Measurements from ENCODE around the gene PAMR1. TPM values are rescaled to one million over a fixed set of nuclear protein-coding genes. Genes with fewer than 3 reads are reported as not detected.
"Not testable (repeated sequence)": the region's sequence is repeated elsewhere in the genome, so short reads cannot be mapped to it uniquely, and the experiment has no call there.

Gene PAMR1
- total RNA-seq, 6 experiments from 2014 or later: 2.0 to 4.2 (median 2.8) TPM

- no peaks in the 10 kb centered on the region for H3K27me3 ChIP-seq
- intact Hi-C loops (cut with DNase I): no loop called here
These were observed 1.6 kb downstream of the PAMR1 start for GRCh38 chr11:35523861-35524260.

DNA sequence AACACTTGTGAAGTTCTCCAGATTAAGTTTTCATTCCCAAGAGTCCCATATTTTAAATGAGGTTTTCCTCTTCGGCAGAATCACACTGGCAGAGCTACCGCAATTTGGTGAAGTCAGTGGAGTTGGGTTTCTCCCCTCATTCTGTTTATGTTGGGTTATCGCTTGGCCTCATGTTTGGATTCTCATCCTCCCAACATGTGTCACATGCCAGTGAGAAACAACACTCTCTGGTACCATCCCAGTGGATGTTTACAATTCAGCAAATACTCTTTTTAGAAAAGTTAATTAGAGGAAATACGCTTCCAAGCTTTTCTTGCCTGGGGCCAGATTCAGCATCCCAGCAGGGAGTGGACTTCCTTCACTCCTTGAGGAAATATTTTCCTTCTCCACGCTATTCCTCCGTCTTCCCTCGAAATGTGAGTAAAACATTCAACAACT lies 2.1 kb downstream of the PAMR1 start:
- H3K4me3 ChIP-seq: no peak overlapping the region
- intact Hi-C loops (cut with DNase I): no loop called here
- no peaks in the 10 kb centered on the region for H3K36me3 ChIP-seq
- no peaks in the 10 kb centered on the region for H3K4me1 ChIP-seq
- 31% methylated on average over 7 of the region's 7 CpGs for WGBS (ENCODE audit: insufficient coverage, low coverage, low lambda C conversion rate, missing lambda C conversion rate)
- DNase-seq (no peak), ATAC-seq (no peak)
- no peak for TF ChIP-seq POLR2A (IDR thresholded peaks at IDR 0.05)
- TF ChIP-seq, protein P1, sequence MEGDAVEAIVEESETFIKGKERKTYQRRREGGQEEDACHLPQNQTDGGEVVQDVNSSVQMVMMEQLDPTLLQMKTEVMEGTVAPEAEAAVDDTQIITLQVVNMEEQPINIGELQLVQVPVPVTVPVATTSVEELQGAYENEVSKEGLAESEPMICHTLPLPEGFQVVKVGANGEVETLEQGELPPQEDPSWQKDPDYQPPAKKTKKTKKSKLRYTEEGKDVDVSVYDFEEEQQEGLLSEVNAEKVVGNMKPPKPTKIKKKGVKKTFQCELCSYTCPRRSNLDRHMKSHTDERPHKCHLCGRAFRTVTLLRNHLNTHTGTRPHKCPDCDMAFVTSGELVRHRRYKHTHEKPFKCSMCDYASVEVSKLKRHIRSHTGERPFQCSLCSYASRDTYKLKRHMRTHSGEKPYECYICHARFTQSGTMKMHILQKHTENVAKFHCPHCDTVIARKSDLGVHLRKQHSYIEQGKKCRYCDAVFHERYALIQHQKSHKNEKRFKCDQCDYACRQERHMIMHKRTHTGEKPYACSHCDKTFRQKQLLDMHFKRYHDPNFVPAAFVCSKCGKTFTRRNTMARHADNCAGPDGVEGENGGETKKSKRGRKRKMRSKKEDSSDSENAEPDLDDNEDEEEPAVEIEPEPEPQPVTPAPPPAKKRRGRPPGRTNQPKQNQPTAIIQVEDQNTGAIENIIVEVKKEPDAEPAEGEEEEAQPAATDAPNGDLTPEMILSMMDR (IDR thresholded peaks at IDR 0.05): no peak
- no peak overlapping the region for H3K27ac ChIP-seq
- no peaks in the 10 kb centered on the region for H3K9me3 ChIP-seq
- no peaks in the 10 kb centered on the region for H3K27me3 ChIP-seq

More at GRCh38 chr11:35523861-35524260, 1.6 kb downstream of the PAMR1 start:
- no peak for DNase-seq
- H3K4me1 ChIP-seq: no peaks in the 10 kb centered on the region
- H3K36me3 ChIP-seq: no peaks in the 10 kb centered on the region
- no peak for ATAC-seq
- TF ChIP-seq, protein P1 (IDR thresholded peaks at IDR 0.05): no peak
- TF ChIP-seq POLR2A (IDR thresholded peaks at IDR 0.05): no peak
- H3K9me3 ChIP-seq: no peaks in the 10 kb centered on the region
- no peak overlapping the region for H3K27ac ChIP-seq
- H3K4me3 ChIP-seq: no peak overlapping the region
- 37% methylated on average over 5 of the region's 5 CpGs for WGBS (ENCODE audit: insufficient coverage, low coverage, low lambda C conversion rate, missing lambda C conversion rate)

- DNase-seq; H3K4me3 ChIP-seq; H3K9me3 ChIP-seq; ATAC-seq; H3K36me3 ChIP-seq; H3K27ac ChIP-seq; H3K27me3 ChIP-seq; H3K4me1 ChIP-seq; intact Hi-C loops (cut with DNase I): not testable (repeated sequence)
- WGBS (ENCODE audit: insufficient coverage, low coverage, low lambda C conversion rate, missing lambda C conversion rate): 90% methylated on average over 5 of the region's 5 CpGs
These were observed 3.3 kb downstream of the PAMR1 start for GRCh38 chr11:35522091-35522490.

DNA sequence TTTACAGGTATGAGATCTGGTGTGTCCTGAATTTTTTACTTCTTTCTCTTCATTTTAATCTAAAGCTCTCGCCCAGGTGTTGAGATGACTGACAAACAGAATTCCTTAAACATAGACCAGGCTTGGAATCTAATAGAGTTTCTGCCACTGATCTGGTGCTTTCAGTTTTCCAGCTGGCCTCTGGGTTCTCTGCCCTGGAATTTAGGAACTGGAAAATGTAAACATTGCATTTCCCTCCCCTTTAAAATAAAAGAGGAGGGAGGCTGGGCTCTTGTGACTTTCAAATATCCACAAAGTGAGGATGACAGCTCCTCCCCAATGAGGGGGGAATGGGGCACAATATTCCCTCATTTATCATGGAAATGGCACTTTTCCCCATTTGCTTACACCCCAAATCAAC lies 5.0 kb downstream of the PAMR1 start:
- H3K4me3 ChIP-seq: no peak overlapping the region
- H3K27me3 ChIP-seq: no peaks in the 10 kb centered on the region
- no peaks in the 10 kb centered on the region for H3K9me3 ChIP-seq
- H3K36me3 ChIP-seq: no peaks in the 10 kb centered on the region
- no peak overlapping the region for H3K27ac ChIP-seq
- intact Hi-C loops (cut with DNase I): no loop called here
- ATAC-seq: no peak
- no peak for DNase-seq
- 18% methylated on average over 1 of the region's 1 CpG for WGBS (ENCODE audit: insufficient coverage, low coverage, low lambda C conversion rate, missing lambda C conversion rate)
- no peaks in the 10 kb centered on the region for H3K4me1 ChIP-seq
- TF ChIP-seq POLR2A (IDR thresholded peaks at IDR 0.05): no peak
- TF ChIP-seq, protein P1 (IDR thresholded peaks at IDR 0.05): no peak

DNA sequence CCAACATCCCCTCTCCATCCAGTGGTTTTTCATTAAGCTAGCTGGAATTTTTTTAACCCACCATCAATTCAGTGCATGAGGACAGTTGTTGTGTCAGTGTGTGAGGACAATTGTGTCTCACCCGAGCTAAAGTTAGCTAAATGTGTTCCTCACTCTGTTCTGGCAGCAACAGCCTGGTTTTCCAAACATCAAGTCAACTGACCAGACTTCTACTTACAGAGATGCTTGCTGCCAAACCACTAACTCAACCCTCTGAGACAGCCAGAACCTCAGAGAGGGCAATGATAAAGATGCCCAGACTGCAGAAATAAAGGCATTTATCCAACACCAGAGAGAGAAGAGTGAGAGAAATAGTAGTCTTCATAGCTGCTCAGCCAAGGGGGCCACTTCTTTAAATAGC lies 6.7 kb downstream of the PAMR1 start:
- WGBS (ENCODE audit: insufficient coverage, low coverage, low lambda C conversion rate, missing lambda C conversion rate): 31% methylated on average over 1 of the region's 1 CpG

More for the DNA sequence above, 6.7 kb downstream of the PAMR1 start:
- H3K36me3 ChIP-seq: no peaks in the 10 kb centered on the region
- TF ChIP-seq, protein P1 (IDR thresholded peaks at IDR 0.05): no peak
- TF ChIP-seq POLR2A (IDR thresholded peaks at IDR 0.05): no peak
- no peaks in the 10 kb centered on the region for H3K27me3 ChIP-seq
- intact Hi-C loops (cut with DNase I): no loop called here
- ATAC-seq (no peak), DNase-seq (no peak)
- H3K4me3 ChIP-seq: no peak overlapping the region
- H3K9me3 ChIP-seq: no peaks in the 10 kb centered on the region
- no peak overlapping the region for H3K27ac ChIP-seq
- no peaks in the 10 kb centered on the region for H3K4me1 ChIP-seq

Measured in right lobe of liver (tissue), 6 donors.